ENCODE data around the gene DCLK2.

The DCLK2 gene

DNA sequence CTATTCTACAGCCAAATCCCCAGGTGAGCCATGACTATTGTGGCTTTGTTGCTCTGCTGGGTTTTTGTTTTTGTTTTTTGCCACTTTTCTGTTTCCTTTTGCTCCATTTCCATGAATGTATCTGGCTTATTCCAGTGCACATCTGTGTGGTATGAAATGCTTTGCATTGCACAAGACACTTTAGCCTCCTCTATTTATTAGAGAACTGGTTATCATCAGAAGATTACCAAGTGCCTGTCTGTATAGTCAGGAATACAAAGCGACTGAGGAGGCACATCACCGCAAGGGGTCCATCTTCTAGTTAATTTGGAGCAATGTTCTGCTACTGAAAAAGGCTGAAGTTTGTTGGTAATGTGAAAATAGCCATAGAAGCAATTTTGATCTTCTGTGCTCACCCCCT lies 120.8 kb downstream of the DCLK2 start:
- DNase-seq: no peak

DNA sequence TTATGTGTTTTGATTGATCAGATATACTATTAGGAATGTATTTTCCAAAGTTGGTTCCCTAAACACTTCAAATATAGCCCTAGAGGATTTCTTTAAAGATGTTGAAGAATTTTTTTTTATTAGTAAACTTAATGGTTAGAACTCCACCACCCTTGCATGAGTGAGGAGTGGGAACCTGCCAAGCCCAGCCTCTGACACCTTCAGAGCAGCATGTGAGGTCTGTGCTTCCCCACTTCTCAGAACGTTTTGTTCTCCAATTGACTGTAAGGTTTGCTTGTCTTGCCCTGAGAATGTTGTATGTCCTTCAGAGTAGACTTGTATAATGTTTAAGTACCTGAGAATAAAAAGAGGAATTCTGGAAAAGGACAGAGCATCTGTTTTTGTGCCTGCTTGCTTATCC lies 126.8 kb downstream of the DCLK2 start:
- DNase-seq: no peak

DNA sequence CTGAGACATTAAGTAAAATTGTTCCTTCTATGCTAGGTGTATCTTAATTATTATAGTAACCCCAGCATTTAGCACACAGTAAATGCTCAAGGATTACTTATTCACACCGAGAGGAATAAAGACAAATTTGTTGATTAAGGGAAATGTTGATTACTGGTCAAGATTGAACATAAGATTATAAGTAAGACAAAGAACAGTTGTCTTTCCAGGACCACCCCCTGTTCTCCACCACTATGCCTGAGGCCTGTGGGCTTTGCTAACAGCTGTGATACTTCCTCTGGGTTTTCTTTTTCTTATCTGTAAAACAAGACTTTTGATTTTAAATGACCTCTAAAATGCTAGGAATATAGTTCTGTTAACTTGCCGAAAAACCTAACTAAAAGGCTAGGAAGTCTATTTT lies 128.0 kb downstream of the DCLK2 start:
- no peak for DNase-seq

DNA sequence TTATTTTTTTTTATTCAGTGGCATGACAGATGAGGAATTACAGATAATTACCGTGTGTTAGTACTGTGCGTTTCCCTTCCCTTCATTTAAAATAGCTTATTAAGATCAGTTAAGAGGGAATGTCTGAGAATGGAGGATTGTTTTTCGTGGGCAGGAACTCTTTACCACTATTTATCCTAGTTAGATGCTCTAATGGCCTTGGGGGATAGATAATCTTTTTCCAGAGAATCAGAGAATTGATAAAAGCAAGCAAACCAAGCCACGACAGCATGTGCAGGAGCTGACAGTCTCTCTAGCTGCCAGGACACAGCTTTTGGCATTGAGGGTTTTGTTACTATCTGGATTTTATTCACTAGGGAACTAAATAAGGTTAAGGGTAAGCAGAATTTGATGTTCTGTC lies 128.7 kb downstream of the DCLK2 start:
- DNase-seq: no peak

DNA sequence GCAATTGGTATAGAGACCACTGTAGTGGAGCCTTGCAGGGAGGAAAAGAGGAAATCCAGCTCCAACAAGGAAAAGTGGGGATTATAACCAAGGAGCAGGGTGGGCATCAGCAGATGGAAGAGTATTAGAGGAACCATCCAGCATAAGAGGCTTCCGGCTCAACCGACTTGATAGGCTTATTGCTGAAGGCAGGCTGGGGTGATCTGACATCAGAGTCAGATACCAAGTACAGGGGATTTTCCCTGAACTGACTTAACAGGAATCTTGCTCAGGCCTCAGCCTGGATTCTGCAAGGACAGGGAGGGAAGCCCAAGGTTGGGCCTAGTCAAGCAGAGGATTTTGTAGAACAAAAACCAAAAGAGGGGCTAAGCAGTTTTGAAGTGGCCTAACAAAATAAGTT lies 129.6 kb downstream of the DCLK2 start:
- no peak for DNase-seq

DNA sequence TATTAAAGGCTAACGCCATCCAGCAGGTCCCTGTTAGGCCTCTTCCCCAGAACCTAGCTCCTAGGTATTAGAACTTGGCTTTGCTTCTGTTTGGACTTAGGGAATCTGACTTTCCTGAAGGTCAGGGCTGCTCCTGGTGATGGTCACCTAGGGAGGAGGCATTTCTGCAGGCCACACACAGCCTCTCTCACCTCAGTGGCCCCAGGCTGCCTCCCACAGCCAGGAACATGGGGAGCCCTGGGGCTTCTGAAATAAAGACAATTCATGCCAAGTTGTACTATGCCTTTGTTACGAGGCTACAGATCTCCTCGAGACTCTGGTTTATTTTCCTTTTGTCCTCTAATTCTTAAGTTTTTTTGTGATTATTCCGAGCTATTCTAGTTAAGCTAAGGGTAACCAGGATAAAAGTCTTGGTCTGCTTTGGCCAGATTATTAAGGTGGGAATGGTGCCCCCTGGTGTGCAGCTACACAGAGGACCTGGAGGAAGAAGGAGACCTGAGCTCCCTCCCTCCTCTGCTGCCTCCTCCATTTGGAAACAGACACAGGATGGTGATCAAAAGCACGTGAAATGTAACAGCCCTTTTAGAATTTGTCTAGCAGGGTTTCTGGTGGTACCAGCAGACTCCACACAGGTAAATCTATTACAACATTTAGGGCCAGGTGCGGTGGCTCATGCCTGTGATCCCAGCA lies 131.0 kb downstream of the DCLK2 start:
- DNase-seq: peak in 8 of 58 donors; percentile 5 to 33 (median 11)

DNA sequence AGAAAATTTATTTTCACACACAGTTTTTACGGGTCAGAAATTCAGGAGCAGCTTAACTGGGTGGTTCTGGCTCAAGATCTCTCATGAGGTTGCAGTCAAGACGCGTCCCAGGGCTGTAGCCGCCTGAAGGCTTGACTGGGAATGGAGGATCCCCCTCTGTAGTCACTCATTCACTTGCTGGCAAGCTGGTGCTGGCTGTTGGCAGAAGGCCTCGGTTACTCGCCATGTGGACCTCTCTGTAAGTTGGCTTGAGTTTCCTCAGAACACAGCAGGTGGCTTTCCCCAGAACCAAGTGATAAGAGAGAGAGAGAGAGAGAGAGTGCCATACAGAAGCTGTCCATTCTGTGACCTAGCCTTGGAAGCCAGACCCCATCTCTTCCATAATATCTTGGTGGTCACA lies 132.8 kb downstream of the DCLK2 start:
- peak in 26 of 58 donors; percentile 4 to 66 (median 30) for DNase-seq

DNA sequence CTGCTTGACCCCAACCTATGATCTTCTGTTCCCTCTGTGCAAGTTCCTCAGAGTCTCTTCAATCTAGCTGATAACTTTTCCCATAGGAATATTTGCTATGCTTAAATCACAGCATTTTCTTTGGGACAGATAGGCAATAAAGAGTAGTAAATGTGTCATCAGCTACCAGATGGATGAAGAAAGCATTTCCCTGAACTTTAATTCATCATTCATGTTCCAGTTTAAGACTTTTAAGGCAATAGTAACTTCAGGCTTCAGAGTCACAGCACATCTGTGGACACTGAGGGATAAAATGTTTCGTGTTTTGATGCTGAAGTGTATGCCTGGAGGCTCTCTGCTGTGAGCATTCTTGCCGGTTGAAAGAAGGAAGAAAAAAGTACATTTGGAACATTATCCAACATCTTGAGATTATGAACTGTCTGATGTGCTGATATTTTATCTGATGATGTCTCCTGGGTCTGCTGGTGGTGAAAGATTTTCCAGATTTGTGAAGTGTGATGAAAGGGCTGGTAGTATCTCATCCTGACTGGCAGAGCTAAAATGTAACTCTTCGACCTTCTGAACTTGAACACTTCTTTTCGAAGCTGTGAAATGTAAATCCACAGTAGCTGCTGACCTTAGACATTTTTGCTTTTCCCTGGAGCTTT lies 133.7 kb downstream of the DCLK2 start:
- no peak for DNase-seq

DNA sequence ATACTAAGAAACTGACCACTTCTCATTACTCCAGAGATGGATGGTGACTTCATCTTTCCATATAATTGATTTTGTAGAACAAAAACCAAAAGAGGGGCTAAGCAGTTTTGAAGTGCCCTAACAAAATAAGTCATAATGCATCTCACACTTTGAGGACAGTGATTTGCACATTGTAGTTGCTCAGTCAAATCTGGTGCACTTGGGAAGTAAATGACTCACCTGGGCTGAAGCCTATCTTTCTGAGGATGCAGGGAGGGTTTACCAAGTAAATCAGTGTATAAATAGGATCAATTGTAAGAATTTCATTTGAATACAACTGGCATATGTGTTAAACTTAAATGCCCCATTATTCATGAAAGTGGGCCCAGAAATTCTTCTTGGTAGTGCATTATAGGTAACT lies 134.2 kb downstream of the DCLK2 start:
- no peak for DNase-seq

DNA sequence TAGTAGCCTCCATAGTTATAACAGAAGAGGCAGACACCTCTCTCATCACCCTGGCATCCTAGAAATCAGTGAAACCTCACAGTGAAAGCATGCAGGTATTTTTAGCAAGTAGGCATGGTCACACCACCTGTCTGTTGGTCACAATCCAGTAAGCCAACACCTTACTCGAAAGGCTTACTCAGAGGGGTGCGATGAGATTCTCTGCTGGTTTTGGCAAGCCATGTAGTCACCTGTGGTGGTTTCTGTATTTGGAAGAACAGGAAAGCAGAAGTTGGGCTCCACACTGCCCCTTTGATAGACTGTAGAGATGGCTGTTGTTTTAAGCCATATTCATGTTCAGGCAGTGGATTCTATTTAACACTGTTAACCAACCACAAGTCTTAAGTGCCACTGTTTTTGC lies 134.7 kb downstream of the DCLK2 start:
- no peak for DNase-seq

DNA sequence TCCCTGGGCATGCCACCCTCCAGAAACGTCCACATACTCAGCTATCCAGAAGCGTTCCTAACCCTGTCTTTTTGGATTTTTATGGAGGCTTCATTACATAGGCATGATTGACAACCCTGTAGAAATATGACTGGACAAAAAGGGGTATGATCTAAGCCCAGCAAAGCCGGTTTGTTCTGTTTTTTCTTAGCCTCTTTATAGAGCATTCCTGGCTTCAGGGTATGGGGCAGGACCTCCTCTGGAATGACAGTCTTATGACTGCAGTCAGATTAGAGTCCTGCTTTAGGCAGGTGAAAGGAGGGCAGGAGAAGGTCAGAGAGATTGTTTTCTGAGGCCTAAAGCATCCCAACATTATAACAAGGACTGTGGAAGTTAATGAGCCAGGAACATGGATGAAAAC lies 137.4 kb downstream of the DCLK2 start:
- no peak for DNase-seq

DNA sequence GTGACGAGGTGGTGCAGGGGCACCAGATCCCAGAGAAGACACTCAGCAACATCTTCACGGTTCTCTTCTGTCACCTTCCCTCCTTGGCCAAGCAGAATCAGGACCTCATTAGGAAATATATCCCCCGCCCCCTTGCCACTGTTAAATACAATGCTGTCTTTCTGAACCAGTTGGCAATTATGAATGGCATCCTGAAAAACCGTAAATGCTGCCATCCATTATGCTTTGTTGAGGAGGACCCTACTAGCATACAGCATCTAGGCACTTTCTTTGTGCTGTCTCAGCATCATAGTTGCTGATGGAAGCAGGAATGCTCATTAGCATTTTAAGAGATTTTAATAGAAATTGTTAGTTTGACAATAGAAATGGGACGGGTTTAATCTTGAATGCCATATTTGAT lies 138.5 kb downstream of the DCLK2 start:
- DNase-seq: peak in 32 of 58 donors; percentile 5 to 83 (median 35)

DNA sequence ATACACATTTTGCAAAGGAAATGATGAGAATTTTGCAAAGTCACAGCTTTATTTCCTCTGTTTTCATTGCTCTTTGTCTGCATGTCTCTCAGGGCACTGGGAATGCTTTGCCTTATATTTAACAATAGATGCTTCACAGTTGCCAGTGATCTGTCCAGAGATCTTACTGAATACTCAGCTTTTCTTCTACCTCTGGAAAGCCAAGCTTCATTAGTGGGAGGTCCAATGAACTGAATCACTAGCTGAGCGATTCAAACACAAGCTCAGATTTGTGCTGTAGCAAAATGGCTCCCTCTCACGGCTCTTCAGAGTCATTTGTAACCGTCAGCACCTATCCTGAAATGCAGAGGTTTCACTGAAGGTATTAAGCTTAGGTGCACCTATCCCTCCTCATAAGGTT lies 138.9 kb downstream of the DCLK2 start:
- DNase-seq: peak in 24 of 58 donors; percentile 3 to 74 (median 28)

DNA sequence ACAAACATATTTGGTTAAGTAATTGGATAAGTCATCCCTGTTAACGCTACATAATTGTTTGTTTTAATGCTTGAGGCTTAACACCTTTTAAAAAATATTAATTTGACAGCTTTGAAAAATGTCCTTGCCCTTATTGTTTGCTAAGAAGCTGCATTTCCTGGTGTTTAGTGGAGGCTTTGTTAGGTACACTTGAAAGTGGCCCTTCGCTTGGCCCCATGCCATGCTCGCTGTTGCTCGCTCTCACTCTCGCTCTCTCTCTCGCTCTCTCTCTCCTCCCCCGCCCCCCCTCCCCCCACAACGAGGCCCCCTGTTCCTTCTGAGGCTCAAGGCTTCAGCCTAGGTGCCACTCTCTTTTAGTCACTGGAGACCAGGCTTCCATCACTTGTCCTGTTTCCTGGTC lies 139.6 kb downstream of the DCLK2 start:
- DNase-seq: peak in 10 of 58 donors; percentile 4 to 63 (median 15)

DNA sequence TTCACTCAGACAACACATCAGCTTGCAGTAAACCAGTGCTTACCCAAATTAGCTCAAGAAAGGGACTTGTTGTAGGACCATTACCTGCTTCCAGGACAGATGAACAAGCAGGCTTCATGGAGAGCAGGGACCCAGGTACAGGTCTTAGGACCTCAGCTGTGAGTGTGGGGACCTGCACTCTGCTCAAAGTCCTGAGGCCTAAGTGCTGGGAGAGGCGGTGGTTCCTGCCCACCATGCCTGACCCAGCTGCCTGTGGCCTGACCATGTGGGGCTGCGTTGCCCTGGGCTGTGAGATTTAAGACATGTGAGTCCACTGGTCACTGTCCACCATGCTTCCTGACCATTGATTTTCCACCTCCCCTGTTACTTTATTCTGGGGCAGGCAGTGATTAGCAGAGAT lies 140.2 kb downstream of the DCLK2 start:
- no peak for DNase-seq

DNA sequence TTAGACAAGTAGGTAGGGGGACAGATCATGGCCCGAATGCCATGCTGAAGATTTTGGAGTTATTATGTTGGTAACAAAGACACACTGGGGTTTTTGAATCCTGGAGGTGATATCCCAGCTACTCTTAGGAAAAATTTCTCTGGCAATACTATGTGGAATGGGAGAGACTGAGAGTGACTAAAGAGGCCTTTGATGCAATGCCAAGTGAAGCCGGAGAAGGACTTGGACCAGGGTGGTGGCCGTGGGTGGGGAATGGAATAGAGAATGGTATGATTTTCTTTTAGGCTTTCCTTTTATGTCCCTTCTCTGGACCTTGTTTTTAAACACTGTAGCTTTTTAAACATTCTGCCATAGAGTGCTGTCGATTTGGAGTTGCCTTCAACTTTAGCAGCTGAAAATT lies 141.6 kb downstream of the DCLK2 start:
- peak in 3 of 58 donors; percentile 6 to 14 (median 8) for DNase-seq

DNA sequence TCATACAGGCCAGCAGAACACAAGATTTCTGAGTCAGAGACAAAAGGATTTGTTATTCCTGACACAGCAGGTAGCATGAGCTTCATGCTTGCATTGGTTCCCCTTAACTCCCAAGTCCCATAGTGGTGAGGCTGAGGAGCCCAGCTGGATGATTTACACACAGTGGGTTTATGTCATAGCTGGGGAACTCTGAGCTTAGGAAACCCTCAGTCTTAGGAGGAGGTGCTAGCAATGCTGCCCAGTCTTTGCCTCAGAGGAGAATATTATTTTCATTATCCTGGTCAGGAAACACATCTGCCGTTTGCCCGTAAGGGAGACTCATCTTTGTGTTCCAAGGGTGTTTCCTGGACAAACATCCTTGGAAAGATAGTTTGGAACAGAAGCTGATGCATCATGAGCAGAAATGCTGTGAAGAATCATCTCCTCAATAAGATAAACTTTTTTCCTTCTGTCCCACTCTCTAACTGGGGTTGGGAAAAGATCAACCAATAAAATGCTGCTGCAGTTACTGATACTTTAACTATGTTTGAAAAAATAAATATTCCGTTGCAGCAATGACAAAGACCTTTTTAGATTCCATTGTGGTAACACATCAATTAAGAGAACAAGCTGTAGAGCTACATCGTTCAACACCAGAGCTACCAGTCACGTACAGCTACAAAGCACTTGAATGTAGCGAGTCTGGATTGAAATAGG lies 146.8 kb downstream of the DCLK2 start:
- DNase-seq: no peak

DNA sequence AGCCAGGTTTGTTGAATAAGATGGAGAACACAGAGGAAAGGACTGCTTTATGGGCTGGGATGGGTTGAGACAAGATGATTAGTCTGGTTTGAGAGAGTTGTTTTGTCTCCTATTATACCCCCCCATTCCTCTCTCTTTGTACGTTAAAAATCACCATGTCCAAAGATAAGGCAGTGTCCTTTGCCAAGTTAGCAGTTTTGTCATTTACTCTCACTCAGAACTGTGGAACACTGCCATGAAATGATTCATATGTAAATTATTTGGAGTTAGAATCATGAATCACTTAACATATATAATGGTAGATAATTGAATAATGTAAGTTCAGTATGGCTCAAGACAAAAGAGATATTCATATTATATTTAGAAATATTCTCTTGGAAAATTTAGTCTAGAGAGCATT lies 151.3 kb downstream of the DCLK2 start:
- DNase-seq: no peak

DNA sequence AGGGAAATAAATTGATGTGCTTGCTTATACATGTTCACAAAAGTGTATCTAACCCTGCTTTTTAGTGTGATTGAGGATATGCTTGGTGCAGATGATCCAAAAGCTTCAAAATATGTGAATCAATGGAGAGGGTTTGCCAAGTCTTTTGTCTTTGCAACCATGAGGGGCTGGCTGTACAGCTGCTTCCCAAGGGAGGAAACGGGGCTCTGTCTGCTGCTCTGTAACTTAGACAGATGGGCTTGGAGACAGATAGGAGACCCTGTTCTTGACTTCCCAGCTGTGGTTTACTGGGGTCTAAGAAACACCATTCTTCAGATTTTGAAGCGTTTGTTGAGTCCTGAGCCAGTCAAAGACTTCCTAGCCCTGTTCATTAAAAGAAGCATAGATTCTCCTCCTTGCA lies 152.3 kb downstream of the DCLK2 start:
- DNase-seq: no peak

DNA sequence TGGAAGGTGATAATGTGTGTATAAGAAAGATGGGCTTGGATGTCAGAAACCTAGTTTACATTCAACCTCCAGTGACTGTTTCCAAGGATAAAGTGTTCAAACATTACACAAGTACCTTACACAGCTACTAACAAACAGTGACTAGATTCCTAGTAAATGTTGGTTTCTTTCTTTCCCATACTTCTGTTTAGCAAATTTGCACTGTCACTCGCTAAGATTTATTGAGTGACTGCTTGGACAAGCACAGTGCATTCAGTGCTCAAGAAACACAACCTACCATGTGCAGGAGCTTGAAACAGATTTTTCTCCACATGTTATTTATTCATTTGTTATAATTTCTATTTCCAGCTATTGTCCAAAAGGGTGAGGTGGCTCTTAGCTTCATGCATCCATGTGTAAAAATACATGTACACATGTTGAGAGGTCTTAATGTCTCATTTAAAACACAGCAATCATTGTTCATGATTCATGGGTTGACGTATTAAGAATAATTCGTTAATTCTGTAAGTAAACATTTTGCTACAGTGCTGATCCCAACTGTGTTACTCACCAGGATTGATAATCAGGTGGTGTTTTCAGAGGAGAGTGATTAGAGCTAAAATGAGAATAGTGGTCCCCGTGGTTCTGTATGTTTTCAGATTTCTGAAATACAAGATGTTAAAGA lies 153.0 kb downstream of the DCLK2 start:
- no peak for DNase-seq

DNA sequence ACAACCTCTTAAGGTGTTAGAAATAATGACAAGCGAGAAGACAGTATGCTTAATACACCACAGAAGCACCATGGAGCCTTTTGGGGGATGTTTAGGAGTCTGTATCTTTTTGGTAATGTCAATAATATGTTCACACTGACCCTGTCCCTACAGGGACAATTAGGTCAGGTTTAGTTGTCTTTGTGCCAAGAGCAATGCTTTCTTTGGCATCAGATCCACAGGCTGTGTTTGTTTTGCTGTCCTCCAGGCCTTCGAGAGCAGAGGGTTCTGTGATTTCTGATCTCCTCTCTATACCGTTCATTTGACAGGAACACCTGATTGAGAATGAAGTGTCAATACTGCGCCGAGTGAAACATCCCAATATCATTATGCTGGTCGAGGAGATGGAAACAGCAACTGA lies 153.8 kb downstream of the DCLK2 start:
- DNase-seq: no peak

DNA sequence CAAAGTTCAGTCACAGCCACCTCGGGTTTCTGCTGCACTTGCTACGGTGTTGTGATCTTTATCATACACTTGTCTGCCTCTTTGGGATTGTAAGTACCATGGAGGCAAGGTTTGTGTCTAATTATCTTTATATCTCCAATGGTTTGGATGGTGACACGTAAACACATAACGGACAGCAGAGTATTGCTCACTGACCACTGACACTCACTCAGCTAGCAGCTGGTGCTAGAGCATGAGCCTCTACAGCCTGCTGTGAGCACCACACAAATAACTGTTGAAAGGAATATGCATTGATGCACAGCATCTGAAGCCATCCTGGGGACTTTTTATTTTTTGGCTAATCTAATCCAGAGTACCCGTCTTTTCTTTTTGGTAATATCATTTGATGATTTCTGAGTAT lies 156.0 kb downstream of the DCLK2 start:
- DNase-seq: no peak

Data from anterior cingulate cortex (tissue), 58 donors.